ENCODE measurements around the gene MYADM.
"Not testable (repeated sequence)": the region's sequence is repeated elsewhere in the genome, so short reads cannot be mapped to it uniquely, and the experiment has no call there.

MYADM gene

GRCh38 chr19:53867225-53868090 lies at the start of gene MYADM:
Gene MYADM (plus strand): TSS chr19:53867883. CDS start chr19:53873530, 5,647 bp downstream.
- no peak for DNase-seq

- no peak for DNase-seq
These were observed 48.9 kb upstream of the MYADM start for GRCh38 chr19:53818756-53819155.

- DNase-seq, result no peak
These were observed 47.8 kb upstream of the MYADM start for GRCh38 chr19:53819861-53820260.

GRCh38 chr19:53823380-53824120 lies 44.1 kb upstream of the MYADM start:
- no peak for DNase-seq

GRCh38 chr19:53824134-53824611 lies 43.5 kb upstream of the MYADM start, which contains the start of gene NLRP12:
Gene NLRP12 (minus strand): TSS chr19:53824314. CDS start chr19:53824174, 140 bp downstream.
- DNase-seq, result no peak

GRCh38 chr19:53826876-53827275 lies 40.8 kb upstream of the MYADM start:
- DNase-seq, result no peak

GRCh38 chr19:53828531-53828930 lies 39.2 kb upstream of the MYADM start:
- DNase-seq, result no peak

- DNase-seq, result not testable (repeated sequence)
These were observed 34.8 kb upstream of the MYADM start for GRCh38 chr19:53832861-53833260.

- not testable (repeated sequence) for DNase-seq
These were observed 29.2 kb upstream of the MYADM start for GRCh38 chr19:53838446-53838845.

- DNase-seq, result not testable (repeated sequence)
These were observed 27.4 kb upstream of the MYADM start for GRCh38 chr19:53840241-53840640.

GRCh38 chr19:53840914-53841313 lies 26.8 kb upstream of the MYADM start:
- not testable (repeated sequence) for DNase-seq

GRCh38 chr19:53844849-53845246 lies 22.8 kb upstream of the MYADM start:
- no peak for DNase-seq

- no peak for DNase-seq
These were observed 20.1 kb upstream of the MYADM start for GRCh38 chr19:53847555-53847954.

GRCh38 chr19:53849237-53849676 lies 18.4 kb upstream of the MYADM start:
- no peak for DNase-seq

GRCh38 chr19:53853707-53854106 lies 14.0 kb upstream of the MYADM start:
- no peak for DNase-seq

- DNase-seq, result no peak
These were observed 3.3 kb upstream of the MYADM start for GRCh38 chr19:53864308-53864836.

GRCh38 chr19:53865523-53865917 lies 2.2 kb upstream of the MYADM start:
- DNase-seq, result no peak

- no peak for DNase-seq
These were observed 1.5 kb upstream of the MYADM start for GRCh38 chr19:53865918-53866864.

GRCh38 chr19:53866865-53867224 lies 838 bp upstream of the MYADM start:
- no peak for DNase-seq

GRCh38 chr19:53868091-53868891 lies 608 bp downstream of the MYADM start:
- DNase-seq, result no peak
